IPS-15b (cell line): ENCODE data around the gene OTOP1.
"Not testable (repeated sequence)": the region's sequence is repeated elsewhere in the genome, so short reads cannot be mapped to it uniquely, and the experiment has no call there.

Source experiments
- H3K27me3 ChIP-seq: one replicate; pipeline ENCODE4 v1.6.1; 2013; ENCODE audit warnings: low read length; ENCODE audit not compliant: control insufficient read depth, insufficient read depth
- H3K36me3 ChIP-seq: one replicate; pipeline ENCODE4 v1.6.1; 2013; ENCODE audit warnings: low read length; ENCODE audit not compliant: control insufficient read depth, insufficient read depth
- H3K4me1 ChIP-seq: one replicate; pipeline ENCODE4 v1.6.1; 2013; ENCODE audit warnings: mild to moderate bottlenecking, low read length; ENCODE audit not compliant: control insufficient read depth, insufficient read depth
- H3K4me3 ChIP-seq: one replicate; pipeline ENCODE4 v1.5.1; 2013; ENCODE audit warnings: low read depth, low read length
- H3K9ac ChIP-seq: one replicate; pipeline ENCODE4 v1.6.1; 2013; ENCODE audit warnings: low read depth, mild to moderate bottlenecking, low read length
- H3K9me3 ChIP-seq: one replicate; pipeline ENCODE4 v1.6.1; 2013; ENCODE audit warnings: mild to moderate bottlenecking, low read length; ENCODE audit not compliant: control insufficient read depth, insufficient read depth

OTOP1 gene

GRCh38 chr4:4141186-4141585 is 85.5 kb downstream of the OTOP1 start:
- not testable (repeated sequence) for H3K4me3 ChIP-seq, H3K36me3 ChIP-seq

More at GRCh38 chr4:4141186-4141585, 85.5 kb downstream of the OTOP1 start:
- H3K9ac ChIP-seq, H3K27me3 ChIP-seq, H3K9me3 ChIP-seq, H3K4me1 ChIP-seq: not testable (repeated sequence)
